Spleen (tissue), 7 donors: ENCODE results near the gene C11orf24.
"Not testable (repeated sequence)": the region's sequence is repeated elsewhere in the genome, so short reads cannot be mapped to it uniquely, and the experiment has no call there.

Source experiments
- CTCF ChIP-seq, 11 experiments: fragments of 200-600 bp in 7 of 11; fragments of 450-650 bp in 4 of 11; sonication (generic) in 4 of 11; IDR thresholded peaks in 8 of 11; conservative IDR thresholded peaks in 3 of 11; 1 replicate in 7 of 11; 2 replicates in 4 of 11; pipeline versions ENCODE4 v1.4.0 to v1.8.0; 2016 to 2021; ENCODE audit warnings: antibody characterized with exemption in 11 of 11, inconsistent platforms in 4 of 11, mild to moderate bottlenecking in 1 of 11
- POLR2A ChIP-seq, 3 donors: fragments of 450-650 bp; IDR thresholded peaks; one replicate each; pipeline ENCODE4 v1.5.1; 2017; ENCODE audit warnings: antibody characterized with exemption in 3 of 3, mild to moderate bottlenecking in 1 of 3
- donor health status: DM: no; HTN: no; CAD: no; lungs with moderate emphysema.
- donor health status: DM: no; HTN: no; CAD: no.
- donor health status: DM: no; HTN: no; CAD: no.

- TF ChIP-seq CTCF (IDR thresholded peaks at IDR 0.05 in 8 of 11, conservative IDR thresholded peaks at IDR 0.05 in 3 of 11); POLR2A (IDR thresholded peaks at IDR 0.05): not testable (repeated sequence)
Measured at GRCh38 chr11:68299517-68299879, 27.7 kb upstream of the C11orf24 start.
